ENCODE results near the gene EDN3.
"Not testable (repeated sequence)": the region's sequence is repeated elsewhere in the genome, so short reads cannot be mapped to it uniquely, and the experiment has no call there.

EDN3 gene

DNA sequence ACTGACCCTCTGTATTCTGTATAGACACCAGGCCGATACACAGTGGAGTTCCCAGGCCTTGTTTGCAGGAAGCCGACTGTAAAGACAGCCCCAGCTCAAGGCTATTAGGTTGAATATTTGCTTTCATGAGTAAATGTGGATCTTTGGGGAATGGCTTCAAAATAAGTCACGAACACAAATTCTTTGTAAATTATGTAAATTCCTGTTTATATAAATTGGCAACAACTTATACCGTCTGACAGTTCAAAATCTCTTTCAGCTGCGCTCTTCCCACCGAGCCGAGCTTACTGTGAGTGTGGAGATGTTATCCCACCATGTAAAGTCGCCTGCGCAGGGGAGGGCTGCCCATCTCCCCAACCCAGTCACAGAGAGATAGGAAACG lies 24.7 kb downstream of the EDN3 start:
- H3K9me3 ChIP-seq (ENCODE audit: control insufficient read depth, insufficient read depth, low read length) = no peaks in the 10 kb centered on the region
- H3K36me3 ChIP-seq (ENCODE audit: control insufficient read depth, insufficient read depth, low read length) = no peaks in the 10 kb centered on the region
- H3K27me3 ChIP-seq (ENCODE audit: control insufficient read depth, insufficient read depth, low read length) = no peaks in the 10 kb centered on the region
- H3K4me3 ChIP-seq (ENCODE audit: low read depth, low read length) = no peak overlapping the region
- no peak overlapping the region for H3K9ac ChIP-seq (ENCODE audit: low read depth, low read length)
- no peaks in the 10 kb centered on the region for H3K4me1 ChIP-seq (ENCODE audit: control insufficient read depth, insufficient read depth, low read length)

DNA sequence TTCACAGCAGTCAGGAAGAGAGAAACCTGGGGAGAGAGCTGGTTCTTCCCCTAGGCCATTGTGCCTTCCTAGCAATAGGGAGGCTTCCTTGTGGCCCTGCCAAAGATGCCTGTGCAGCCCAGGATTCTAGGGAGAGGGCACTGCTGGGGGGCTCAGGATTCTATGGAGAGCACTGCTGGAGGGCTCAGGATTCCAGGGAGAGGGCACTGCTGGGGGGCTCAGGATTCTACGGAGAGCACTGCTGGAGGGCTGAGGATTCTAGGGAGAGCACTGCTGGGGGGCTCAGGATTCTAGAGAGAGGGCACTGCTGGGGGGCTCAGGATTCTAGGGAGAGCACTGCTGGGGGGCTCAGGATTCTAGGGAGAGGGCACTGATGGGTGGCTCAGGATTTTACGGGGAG lies 25.8 kb downstream of the EDN3 start:
- no peak overlapping the region for H3K9ac ChIP-seq (ENCODE audit: low read depth, low read length)
- H3K9me3 ChIP-seq (ENCODE audit: control insufficient read depth, insufficient read depth, low read length) = no peaks in the 10 kb centered on the region
- no peaks in the 10 kb centered on the region for H3K36me3 ChIP-seq (ENCODE audit: control insufficient read depth, insufficient read depth, low read length)
- no peaks in the 10 kb centered on the region for H3K27me3 ChIP-seq (ENCODE audit: control insufficient read depth, insufficient read depth, low read length)
- no peak overlapping the region for H3K4me3 ChIP-seq (ENCODE audit: low read depth, low read length)
- no peaks in the 10 kb centered on the region for H3K4me1 ChIP-seq (ENCODE audit: control insufficient read depth, insufficient read depth, low read length)

DNA sequence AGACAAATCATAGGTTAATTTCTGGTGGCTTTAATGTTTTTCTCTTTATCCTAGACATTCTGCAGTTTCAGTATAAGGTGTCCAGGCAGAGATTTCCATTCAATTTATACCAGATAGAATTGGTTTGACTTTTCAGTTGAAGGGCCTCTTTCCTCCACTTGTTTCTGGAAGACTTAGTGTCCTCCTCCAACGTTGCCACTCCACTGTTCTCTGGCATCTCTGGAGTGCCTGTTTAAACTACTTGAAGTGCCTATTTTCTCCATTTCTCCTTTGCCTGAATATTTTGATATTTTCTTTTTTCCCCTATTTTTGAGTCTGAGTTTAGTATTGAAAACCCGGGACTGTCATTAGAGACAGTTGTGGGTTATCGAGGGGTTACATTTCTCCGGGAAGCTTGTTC lies 27.7 kb downstream of the EDN3 start:
- H3K27me3 ChIP-seq (ENCODE audit: control insufficient read depth, insufficient read depth, low read length) = no peaks in the 10 kb centered on the region
- H3K4me3 ChIP-seq (ENCODE audit: low read depth, low read length) = no peak overlapping the region
- no peak overlapping the region for H3K9ac ChIP-seq (ENCODE audit: low read depth, low read length)
- no peaks in the 10 kb centered on the region for H3K36me3 ChIP-seq (ENCODE audit: control insufficient read depth, insufficient read depth, low read length)
- no peaks in the 10 kb centered on the region for H3K4me1 ChIP-seq (ENCODE audit: control insufficient read depth, insufficient read depth, low read length)
- no peaks in the 10 kb centered on the region for H3K9me3 ChIP-seq (ENCODE audit: control insufficient read depth, insufficient read depth, low read length)

DNA sequence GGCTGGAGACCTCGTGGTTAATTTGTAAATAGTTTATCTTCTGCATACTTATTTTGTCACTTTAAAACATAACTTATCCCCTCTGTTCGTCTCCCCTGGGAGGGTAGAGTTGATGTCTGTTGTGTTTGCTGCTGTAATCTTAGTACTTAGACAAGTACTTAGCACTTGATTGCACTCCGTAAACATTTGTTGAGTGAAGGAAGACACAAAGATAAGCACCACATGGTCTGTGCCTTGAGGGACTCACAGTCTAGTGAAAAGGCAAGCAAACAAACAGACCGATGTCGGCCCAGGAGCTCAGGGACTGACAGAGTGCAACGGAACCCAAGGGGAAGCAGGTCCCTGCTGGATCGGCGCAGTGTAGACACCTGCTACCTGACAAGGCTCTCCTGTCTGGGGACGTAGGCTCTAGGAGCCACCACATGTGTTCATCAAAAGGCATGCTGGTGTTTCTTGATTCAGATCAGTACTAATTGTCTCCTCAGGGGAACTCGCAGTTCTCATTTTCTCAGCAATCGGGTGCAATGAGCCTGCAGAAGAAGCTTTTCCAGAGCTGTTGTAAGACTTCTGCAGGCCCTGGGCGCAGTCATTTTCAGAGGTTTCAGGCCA lies 31.4 kb downstream of the EDN3 start:
- H3K36me3 ChIP-seq (ENCODE audit: control insufficient read depth, insufficient read depth, low read length) = no peaks in the 10 kb centered on the region
- no peak overlapping the region for H3K9ac ChIP-seq (ENCODE audit: low read depth, low read length)
- H3K4me1 ChIP-seq (ENCODE audit: control insufficient read depth, insufficient read depth, low read length) = no peaks in the 10 kb centered on the region
- H3K27me3 ChIP-seq (ENCODE audit: control insufficient read depth, insufficient read depth, low read length) = no peaks in the 10 kb centered on the region
- H3K9me3 ChIP-seq (ENCODE audit: control insufficient read depth, insufficient read depth, low read length) = no peaks in the 10 kb centered on the region
- H3K4me3 ChIP-seq (ENCODE audit: low read depth, low read length) = no peak overlapping the region

DNA sequence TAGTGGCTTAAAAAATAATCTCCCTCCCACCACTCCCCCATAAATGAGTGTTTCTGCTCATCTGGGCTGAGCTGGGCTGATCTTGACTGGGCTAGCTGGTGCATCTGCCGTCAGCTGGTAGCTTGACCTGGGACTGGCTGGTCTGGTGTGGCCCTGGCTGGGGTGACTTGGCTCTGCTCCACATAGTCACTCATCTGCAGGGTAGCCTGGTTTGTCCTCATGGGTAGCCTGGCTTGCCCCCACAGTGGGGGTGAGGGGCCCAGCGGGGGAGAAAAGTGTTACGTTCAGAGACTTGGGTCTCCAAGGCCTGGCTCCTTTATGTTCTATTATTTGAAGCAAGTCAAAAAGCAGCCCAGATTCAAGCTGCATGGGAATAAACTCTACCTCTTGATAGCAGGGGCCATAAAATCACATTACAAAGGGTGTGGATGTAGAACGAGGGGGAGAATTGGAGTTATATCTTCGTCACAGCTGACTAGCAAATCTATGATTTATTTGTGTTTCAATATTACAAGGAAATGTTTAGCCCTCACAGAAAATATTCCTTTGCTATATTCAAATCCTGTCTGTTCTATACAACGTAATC lies 32.9 kb downstream of the EDN3 start:
- Histone ChIP-seq H3K4me1 (ENCODE audit: control insufficient read depth, insufficient read depth, low read length) (no peaks in the 10 kb centered on the region), H3K9ac (ENCODE audit: low read depth, low read length) (no peak overlapping the region), H3K36me3 (ENCODE audit: control insufficient read depth, insufficient read depth, low read length) (no peaks in the 10 kb centered on the region), H3K9me3 (ENCODE audit: control insufficient read depth, insufficient read depth, low read length) (no peaks in the 10 kb centered on the region), H3K27me3 (ENCODE audit: control insufficient read depth, insufficient read depth, low read length) (no peaks in the 10 kb centered on the region), H3K4me3 (ENCODE audit: low read depth, low read length) (no peak overlapping the region)

DNA sequence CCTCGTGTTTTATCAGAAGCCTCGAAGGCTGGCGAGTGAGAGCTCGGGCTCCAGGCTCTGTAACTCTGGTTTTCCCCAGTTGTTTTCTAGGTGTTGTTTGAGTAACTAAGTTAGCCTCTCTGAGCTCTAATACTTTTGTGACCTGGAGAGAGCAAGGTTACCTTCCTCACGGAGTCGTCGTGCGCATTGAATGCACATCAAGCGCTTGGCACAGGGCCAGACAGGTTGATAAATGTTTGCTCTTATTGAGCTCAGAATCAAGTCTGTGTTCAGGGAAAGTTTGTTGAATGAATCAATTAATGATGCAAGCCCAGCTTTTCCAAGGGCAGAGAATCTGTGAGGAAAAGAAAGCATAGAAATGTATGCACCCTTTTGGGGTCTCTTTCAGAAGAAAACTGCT lies 33.5 kb downstream of the EDN3 start:
- Histone ChIP-seq H3K4me1 (ENCODE audit: control insufficient read depth, insufficient read depth, low read length) (no peaks in the 10 kb centered on the region), H3K9ac (ENCODE audit: low read depth, low read length) (no peak overlapping the region), H3K4me3 (ENCODE audit: low read depth, low read length) (no peak overlapping the region), H3K27me3 (ENCODE audit: control insufficient read depth, insufficient read depth, low read length) (no peaks in the 10 kb centered on the region), H3K36me3 (ENCODE audit: control insufficient read depth, insufficient read depth, low read length) (no peaks in the 10 kb centered on the region), H3K9me3 (ENCODE audit: control insufficient read depth, insufficient read depth, low read length) (no peaks in the 10 kb centered on the region)

DNA sequence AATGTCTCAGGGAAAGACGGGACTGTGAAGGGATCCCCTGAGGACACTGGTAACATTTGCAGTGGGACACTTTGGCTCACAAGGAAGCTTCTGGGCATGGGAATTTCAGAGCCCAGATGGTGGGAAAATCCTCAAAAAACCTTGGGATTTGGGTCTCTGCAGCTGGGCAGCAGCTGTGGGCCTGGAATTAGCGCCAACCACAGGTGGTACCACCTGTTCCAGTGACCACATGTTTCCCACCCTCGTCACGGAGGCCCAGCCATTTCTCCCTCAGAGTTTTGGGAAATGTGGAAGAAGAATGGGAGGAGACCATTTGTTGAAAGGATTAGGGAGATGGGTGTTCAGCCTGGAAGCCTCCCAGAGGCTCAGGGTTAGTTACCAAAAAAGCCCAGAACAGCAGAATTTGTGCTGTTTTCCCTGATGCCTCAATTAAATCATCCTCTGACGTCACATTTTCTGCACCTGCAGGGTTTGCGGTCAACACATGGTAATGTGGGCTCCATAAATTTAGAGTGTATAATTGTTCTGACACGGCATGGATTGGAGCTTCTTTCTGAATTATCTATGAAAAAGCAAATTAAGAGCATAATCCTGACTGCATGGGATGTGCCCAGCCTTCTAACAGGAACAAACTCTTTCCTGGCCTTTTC lies 34.4 kb downstream of the EDN3 start:
- Histone ChIP-seq H3K9ac (ENCODE audit: low read depth, low read length) (no peak overlapping the region), H3K4me3 (ENCODE audit: low read depth, low read length) (no peak overlapping the region), H3K9me3 (ENCODE audit: control insufficient read depth, insufficient read depth, low read length) (no peaks in the 10 kb centered on the region), H3K36me3 (ENCODE audit: control insufficient read depth, insufficient read depth, low read length) (no peaks in the 10 kb centered on the region), H3K4me1 (ENCODE audit: control insufficient read depth, insufficient read depth, low read length) (no peaks in the 10 kb centered on the region), H3K27me3 (ENCODE audit: control insufficient read depth, insufficient read depth, low read length) (no peaks in the 10 kb centered on the region)

DNA sequence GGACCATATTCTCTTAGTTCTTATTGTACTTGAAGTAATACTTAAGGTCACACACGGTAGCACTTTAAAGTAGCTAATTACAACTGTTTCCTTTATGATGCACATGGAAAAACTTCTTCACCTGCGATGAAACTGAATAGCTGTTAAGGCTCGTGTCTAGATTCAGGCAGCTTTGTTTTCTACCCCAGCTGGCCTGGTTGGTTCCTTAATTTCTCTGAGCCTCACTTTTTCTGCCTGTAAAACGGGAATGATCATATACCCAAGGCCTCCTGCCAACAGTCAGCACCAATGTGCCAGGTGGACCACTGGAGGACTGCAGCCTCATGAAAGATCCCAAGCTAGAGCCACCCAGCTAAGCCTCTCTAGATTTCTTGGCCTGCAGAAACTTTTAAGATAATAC lies 35.0 kb downstream of the EDN3 start:
- Histone ChIP-seq H3K4me1 (ENCODE audit: control insufficient read depth, insufficient read depth, low read length) (no peaks in the 10 kb centered on the region), H3K9ac (ENCODE audit: low read depth, low read length) (no peak overlapping the region), H3K9me3 (ENCODE audit: control insufficient read depth, insufficient read depth, low read length) (no peaks in the 10 kb centered on the region), H3K27me3 (ENCODE audit: control insufficient read depth, insufficient read depth, low read length) (no peaks in the 10 kb centered on the region), H3K36me3 (ENCODE audit: control insufficient read depth, insufficient read depth, low read length) (no peaks in the 10 kb centered on the region), H3K4me3 (ENCODE audit: low read depth, low read length) (no peak overlapping the region)

DNA sequence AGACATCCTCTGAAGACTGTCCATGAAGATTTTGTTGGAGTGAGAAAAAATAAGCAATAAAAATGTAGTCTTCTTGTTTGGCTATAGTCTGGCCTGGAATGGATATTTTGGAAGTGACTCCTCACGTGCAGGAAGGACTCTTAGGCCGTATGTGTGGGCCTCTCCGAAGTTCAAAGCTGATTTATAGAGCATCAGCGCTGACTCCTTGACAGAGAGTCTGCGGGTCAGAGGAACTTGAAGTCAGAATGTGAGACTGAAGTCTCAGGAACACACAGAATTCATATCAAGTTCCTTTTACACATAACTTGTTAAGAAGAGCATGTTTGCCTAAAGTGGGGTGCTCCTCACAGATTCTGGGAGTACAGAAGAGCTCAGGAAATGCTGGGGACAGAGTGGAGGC lies 36.1 kb downstream of the EDN3 start:
- Histone ChIP-seq H3K36me3 (ENCODE audit: control insufficient read depth, insufficient read depth, low read length) (no peaks in the 10 kb centered on the region), H3K27me3 (ENCODE audit: control insufficient read depth, insufficient read depth, low read length) (no peaks in the 10 kb centered on the region), H3K9ac (ENCODE audit: low read depth, low read length) (no peak overlapping the region), H3K4me3 (ENCODE audit: low read depth, low read length) (no peak overlapping the region), H3K4me1 (ENCODE audit: control insufficient read depth, insufficient read depth, low read length) (no peaks in the 10 kb centered on the region), H3K9me3 (ENCODE audit: control insufficient read depth, insufficient read depth, low read length) (no peaks in the 10 kb centered on the region)

DNA sequence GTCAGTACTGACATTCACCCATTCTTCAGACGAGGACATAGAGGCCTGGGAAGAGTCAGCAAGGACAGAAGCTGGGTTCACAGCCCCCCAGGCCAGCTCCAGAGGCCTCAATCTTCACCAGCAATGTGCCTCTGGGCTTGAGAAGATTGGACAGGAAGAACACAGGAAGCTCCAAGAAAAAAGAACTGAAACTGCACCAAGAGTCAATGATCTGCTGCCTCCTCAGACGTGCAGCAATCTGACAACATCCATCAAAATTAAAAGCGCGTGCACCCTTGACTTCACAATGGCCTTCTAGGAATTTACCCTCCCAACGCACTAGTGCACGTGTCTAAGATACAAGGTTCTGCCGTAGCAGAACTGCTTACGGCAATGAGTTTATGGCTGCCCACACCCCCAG lies 38.0 kb downstream of the EDN3 start:
- H3K36me3 ChIP-seq (ENCODE audit: control insufficient read depth, insufficient read depth, low read length); H3K4me1 ChIP-seq (ENCODE audit: control insufficient read depth, insufficient read depth, low read length); H3K9me3 ChIP-seq (ENCODE audit: control insufficient read depth, insufficient read depth, low read length); H3K9ac ChIP-seq (ENCODE audit: low read depth, low read length); H3K4me3 ChIP-seq (ENCODE audit: low read depth, low read length); H3K27me3 ChIP-seq (ENCODE audit: control insufficient read depth, insufficient read depth, low read length): not testable (repeated sequence)

DNA sequence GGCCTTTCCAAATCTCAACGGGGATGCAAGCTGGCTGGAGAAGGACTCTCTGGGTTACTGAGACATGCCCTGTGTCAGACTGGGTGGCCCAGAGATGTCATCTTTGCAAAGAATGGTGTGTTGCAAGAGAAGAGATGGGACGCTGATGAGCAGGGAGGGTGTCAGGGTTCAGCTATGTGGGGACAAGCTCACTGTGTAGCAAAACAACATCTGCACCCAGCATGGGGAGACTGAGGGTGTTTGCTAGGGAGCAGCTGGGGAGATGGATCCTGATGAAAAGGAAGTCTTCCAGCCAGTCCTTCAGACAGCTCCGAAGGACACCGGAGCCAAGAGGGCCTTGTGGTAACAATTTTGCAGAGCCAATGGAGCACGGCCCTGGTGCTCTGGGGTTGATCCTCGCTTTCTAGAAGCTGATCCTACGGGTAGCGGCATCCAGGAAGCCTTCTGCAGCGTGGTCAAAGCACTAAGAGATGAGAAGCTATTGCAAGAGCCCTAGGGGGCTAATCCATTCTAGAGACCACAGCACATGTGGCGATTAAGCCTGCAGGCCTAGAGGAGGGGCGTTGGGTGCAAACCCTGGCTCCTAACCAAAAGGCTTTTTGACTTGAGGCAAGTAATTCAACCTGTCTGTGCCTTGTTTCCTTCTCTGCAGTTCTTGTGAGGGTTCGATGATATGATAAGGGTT lies 39.9 kb downstream of the EDN3 start:
- H3K4me3 ChIP-seq (ENCODE audit: low read depth, low read length) = no peak overlapping the region
- no peaks in the 10 kb centered on the region for H3K36me3 ChIP-seq (ENCODE audit: control insufficient read depth, insufficient read depth, low read length)
- no peaks in the 10 kb centered on the region for H3K4me1 ChIP-seq (ENCODE audit: control insufficient read depth, insufficient read depth, low read length)
- H3K9me3 ChIP-seq (ENCODE audit: control insufficient read depth, insufficient read depth, low read length) = no peaks in the 10 kb centered on the region
- no peak overlapping the region for H3K9ac ChIP-seq (ENCODE audit: low read depth, low read length)
- no peaks in the 10 kb centered on the region for H3K27me3 ChIP-seq (ENCODE audit: control insufficient read depth, insufficient read depth, low read length)

All from iPS-15b (cell line).